Activated naive CD4-positive, alpha-beta T cell treated with anti-CD3 and anti-CD28 coated beads for 36 hours (primary cell): ENCODE data around the gene C2CD3. TPM values are rescaled to one million over a fixed set of nuclear protein-coding genes. Genes with fewer than 3 reads are reported as not detected.
"Not testable (repeated sequence)": the region's sequence is repeated elsewhere in the genome, so short reads cannot be mapped to it uniquely, and the experiment has no call there.

Source experiments
- CTCF ChIA-PET: fragments of 350-600 bp; sonication (Branson Sonifier 250); formaldehyde crosslinking; loops from one replicate; lab custom pipeline; 2021; ENCODE audit warnings: antibody characterized with exemption; lab: Charles Lee
- DNase-seq: peaks from one replicate; pipeline ENCODE4 v3.0.0-alpha.2; 2020
- H3K27ac Mint-ChIP-seq: one replicate; pipeline ENCODE4 v1.8.0; 2021; ENCODE audit warnings: mild to moderate bottlenecking, mixed read lengths
- H3K27me3 Mint-ChIP-seq: one replicate; pipeline ENCODE4 v1.8.0; 2021; ENCODE audit warnings: low read depth, mixed read lengths
- H3K36me3 Mint-ChIP-seq: one replicate; pipeline ENCODE4 v1.8.0; 2021; ENCODE audit warnings: low read depth, mixed read lengths
- H3K4me1 Mint-ChIP-seq: one replicate; pipeline ENCODE4 v1.8.0; 2021; ENCODE audit warnings: low read depth, mixed read lengths
- H3K4me3 Mint-ChIP-seq: one replicate; pipeline ENCODE4 v1.8.0; 2021; ENCODE audit warnings: mild to moderate bottlenecking, moderate library complexity, mixed read lengths
- H3K9me3 Mint-ChIP-seq: one replicate; pipeline ENCODE4 v1.8.0; 2021; ENCODE audit warnings: mixed read lengths
- intact Hi-C: fragments of 100-400 bp; cut with micrococcal nuclease; formaldehyde crosslinking; loops from one replicate; pipeline ENCODE4 v1.15.1; 2023
- total RNA-seq, 2 experiments: library from RNA; stranded (reverse); gene quantifications; one replicate each; pipeline ENCODE4 v1.2.3, GENCODE V29; 2021

C2CD3 gene
- total RNA-seq, 2 experiments from 2014 or later: 21.3 to 23.1 TPM

DNA sequence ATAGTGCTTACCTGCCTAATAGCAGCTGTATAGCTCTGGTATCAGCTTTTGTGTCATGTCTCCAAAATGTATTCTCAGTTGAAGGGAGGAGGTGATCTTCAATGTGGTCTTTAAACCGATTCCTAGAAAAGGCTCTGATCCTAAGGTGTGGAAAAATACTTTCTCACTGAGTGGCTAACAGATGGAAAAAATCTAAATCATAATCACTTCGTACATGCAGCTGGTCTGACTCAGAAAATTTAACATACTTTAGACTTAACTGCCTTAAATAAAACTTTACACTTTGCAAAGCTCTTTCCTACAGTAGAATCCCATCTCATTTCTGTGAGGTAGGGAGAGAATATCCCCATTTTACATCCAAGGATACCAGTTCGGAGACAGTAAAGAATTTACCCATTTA is 38.0 kb downstream of the C2CD3 start:
- Mint-ChIP-seq H3K9me3 (no peaks in the 10 kb centered on the region), H3K4me3 (no peak overlapping the region), H3K4me1 (no peaks in the 10 kb centered on the region), H3K27ac (no peak overlapping the region), H3K27me3 (no peaks in the 10 kb centered on the region), H3K36me3 (peaks cover 37% of the 10 kb centered on the region)
- intact Hi-C loops: no loop called here
- CTCF ChIA-PET: no interaction called here
- DNase-seq: no peak

DNA sequence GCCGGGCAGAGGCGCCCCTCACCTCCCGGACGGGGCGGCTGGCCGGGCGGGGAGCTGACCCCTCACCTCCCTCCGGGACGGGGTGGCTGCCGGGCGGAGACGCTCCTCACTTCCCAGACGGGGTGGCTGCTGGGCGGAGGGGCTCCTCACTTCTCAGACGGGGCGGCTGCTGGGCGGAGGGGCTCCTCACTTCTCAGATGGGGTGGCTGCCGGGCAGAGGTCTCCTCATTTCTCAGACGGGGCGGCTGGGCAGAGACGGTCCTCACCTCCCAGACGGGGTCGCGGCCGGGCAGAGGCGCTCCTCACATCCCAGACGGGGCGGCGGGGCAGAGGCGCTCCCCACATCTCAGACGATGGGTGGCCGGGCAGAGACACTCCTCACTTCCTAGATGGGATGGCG is 41.7 kb downstream of the C2CD3 start:
- CTCF ChIA-PET, H3K27ac Mint-ChIP-seq, H3K4me3 Mint-ChIP-seq, H3K4me1 Mint-ChIP-seq, H3K27me3 Mint-ChIP-seq, H3K9me3 Mint-ChIP-seq, DNase-seq, intact Hi-C loops: not testable (repeated sequence)
- H3K36me3 Mint-ChIP-seq: peaks cover 30% of the 10 kb centered on the region

DNA sequence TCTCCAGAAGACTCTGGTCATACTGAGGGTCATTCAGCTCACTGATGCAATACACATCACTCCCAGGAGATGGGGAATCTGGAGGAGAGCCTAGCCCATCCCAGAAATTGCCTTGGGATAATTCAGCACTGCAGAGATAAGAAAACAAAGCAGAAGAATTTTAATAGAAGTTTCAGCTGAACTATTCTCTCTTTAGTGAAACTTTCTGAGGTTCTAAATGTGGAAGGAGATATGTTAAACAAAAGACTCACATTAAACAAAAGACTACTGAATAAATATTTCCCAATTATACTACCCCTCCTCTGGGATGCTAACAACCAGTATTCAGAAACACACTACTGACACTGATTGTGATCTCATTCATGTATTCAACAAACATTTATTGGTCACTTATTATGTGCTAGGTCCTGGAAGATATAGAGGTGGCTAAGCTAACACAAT is 47.8 kb downstream of the C2CD3 start:
- Mint-ChIP-seq H3K27me3 (no peaks in the 10 kb centered on the region), H3K4me3 (no peak overlapping the region), H3K9me3 (no peaks in the 10 kb centered on the region), H3K27ac (no peak overlapping the region), H3K36me3 (peaks cover 20% of the 10 kb centered on the region), H3K4me1 (no peaks in the 10 kb centered on the region)
- no peak for DNase-seq
- intact Hi-C loops: no loop called here
- CTCF ChIA-PET: no interaction called here

DNA sequence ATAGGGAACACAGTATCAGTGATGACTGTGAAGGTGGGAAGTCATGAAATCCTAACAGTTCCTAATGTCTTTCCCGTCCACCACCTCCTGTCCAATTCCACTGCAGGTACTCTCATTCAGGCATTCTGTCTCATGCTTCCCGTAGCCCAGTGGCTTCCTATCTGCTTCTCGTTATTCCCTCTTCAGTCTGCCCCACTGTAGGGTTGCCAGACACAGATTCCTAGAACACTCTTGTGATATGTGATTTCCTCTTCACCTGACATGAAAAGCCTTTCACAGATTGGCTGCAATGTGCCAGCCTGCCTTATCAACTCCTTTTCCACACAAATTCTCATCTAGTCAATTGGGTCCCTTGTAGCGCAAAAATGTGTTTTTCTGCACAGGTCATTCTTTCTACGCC is 49.0 kb downstream of the C2CD3 start:
- DNase-seq: no peak
- CTCF ChIA-PET: no interaction called here
- Mint-ChIP-seq H3K27me3 (no peaks in the 10 kb centered on the region), H3K27ac (no peak overlapping the region), H3K9me3 (no peaks in the 10 kb centered on the region), H3K36me3 (peaks cover 25% of the 10 kb centered on the region), H3K4me1 (no peaks in the 10 kb centered on the region), H3K4me3 (no peak overlapping the region)
- intact Hi-C loops: no loop called here

DNA sequence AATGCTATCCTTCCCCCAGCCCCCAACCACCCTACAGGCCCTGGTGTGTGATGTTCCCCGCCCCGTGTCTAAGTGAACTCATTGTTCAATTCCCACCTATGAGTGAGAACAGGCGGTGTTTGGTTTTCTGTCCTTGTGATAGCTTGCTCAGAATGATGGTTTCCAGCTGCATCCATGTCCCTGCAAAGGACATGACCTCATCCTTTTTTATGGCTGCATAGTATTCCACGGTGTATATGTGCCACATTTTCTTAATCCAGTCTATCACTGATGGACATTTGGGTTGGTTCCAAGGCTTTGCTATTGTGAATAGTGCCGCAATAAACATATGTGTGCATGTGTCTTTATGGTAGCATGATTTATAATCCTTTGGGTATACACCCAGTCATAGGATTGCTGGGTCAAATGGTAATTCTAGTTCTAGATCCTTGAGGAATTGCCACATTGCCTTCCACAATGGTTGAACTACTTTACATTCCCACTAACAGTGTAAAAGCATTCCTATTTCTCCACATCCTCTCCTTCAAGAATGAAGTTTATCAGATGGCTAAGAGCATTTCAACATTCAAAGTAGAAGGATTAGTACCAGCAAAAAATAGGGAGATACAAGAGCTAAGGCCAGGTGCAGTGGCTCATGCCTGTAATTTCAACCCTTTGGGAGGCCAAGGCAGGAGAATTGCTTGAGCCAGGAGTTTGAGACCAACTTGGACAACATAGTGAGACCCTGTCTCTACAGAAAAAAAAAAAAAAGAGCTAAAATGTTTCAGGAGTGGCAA is 50.4 kb downstream of the C2CD3 start:
- H3K27ac Mint-ChIP-seq, H3K4me3 Mint-ChIP-seq, H3K4me1 Mint-ChIP-seq, intact Hi-C loops, H3K9me3 Mint-ChIP-seq, CTCF ChIA-PET, DNase-seq, H3K27me3 Mint-ChIP-seq: not testable (repeated sequence)
- H3K36me3 Mint-ChIP-seq: peaks cover 32% of the 10 kb centered on the region

DNA sequence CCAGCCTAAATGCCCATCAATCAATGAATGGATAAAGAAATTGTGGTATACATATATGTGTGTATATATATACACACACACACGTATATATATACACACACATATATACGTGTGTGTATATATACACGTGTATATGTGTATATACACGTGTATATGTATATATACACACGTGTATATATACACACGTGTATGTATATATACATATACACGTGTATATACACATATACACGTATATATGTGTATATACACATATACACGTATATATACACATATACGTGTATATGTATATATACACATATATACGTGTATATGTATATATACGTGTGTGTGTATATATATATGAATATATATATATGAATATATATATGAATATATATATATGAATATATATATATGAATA is 54.1 kb downstream of the C2CD3 start:
- no peak for DNase-seq
- no peaks in the 10 kb centered on the region for H3K4me1 Mint-ChIP-seq
- H3K27ac Mint-ChIP-seq: no peak overlapping the region
- no peaks in the 10 kb centered on the region for H3K27me3 Mint-ChIP-seq
- intact Hi-C loops: no loop called here
- H3K9me3 Mint-ChIP-seq: no peaks in the 10 kb centered on the region
- peaks cover 46% of the 10 kb centered on the region for H3K36me3 Mint-ChIP-seq
- H3K4me3 Mint-ChIP-seq: no peak overlapping the region
- CTCF ChIA-PET: no interaction called here

DNA sequence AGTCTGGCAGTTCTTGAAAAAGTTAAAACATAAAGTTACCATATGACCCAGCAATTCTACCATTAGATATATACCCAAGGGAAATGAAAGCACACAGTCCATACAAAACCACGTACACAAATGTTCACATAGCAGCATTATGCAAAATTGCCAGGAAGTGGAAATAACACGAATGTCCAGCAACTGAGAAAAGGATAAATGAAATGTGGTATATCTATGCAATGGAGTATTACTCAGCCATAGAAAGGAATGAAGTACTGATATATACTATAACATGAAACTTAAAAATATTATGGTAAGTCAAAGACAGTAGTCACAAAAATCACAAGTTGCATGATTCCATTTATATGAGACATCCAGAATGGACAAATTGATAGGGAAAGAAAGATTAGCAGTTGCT is 57.9 kb downstream of the C2CD3 start:
- H3K36me3 Mint-ChIP-seq: peaks cover 37% of the 10 kb centered on the region
- H3K27ac Mint-ChIP-seq: no peak overlapping the region
- CTCF ChIA-PET: no interaction called here
- H3K9me3 Mint-ChIP-seq: no peaks in the 10 kb centered on the region
- H3K4me3 Mint-ChIP-seq: no peak overlapping the region
- intact Hi-C loops: no loop called here
- H3K4me1 Mint-ChIP-seq: no peaks in the 10 kb centered on the region
- H3K27me3 Mint-ChIP-seq: no peaks in the 10 kb centered on the region
- no peak for DNase-seq

DNA sequence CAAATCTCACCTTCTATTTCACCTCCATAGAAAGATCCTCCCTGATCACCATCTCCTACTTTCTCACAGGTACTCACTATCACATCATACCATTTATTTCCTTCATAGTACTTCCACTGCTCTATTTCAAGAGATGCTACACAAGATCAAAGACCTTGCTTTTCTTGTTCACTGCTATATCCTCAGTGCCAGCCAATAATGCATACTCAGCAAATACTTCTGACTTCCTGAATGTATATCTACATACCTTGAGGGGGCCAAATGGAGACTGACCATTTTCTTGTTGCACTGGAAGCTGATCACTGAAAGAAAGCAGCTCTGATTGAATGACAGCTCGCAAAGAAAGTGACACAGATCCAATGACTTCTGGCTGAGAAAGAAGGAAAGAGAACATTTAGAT is 64.7 kb downstream of the C2CD3 start:
- H3K4me1 Mint-ChIP-seq: no peaks in the 10 kb centered on the region
- H3K4me3 Mint-ChIP-seq: no peak overlapping the region
- CTCF ChIA-PET: no interaction called here
- intact Hi-C loops: no loop called here
- no peaks in the 10 kb centered on the region for H3K27me3 Mint-ChIP-seq
- peaks cover 26% of the 10 kb centered on the region for H3K36me3 Mint-ChIP-seq
- DNase-seq: no peak
- no peak overlapping the region for H3K27ac Mint-ChIP-seq
- no peaks in the 10 kb centered on the region for H3K9me3 Mint-ChIP-seq

DNA sequence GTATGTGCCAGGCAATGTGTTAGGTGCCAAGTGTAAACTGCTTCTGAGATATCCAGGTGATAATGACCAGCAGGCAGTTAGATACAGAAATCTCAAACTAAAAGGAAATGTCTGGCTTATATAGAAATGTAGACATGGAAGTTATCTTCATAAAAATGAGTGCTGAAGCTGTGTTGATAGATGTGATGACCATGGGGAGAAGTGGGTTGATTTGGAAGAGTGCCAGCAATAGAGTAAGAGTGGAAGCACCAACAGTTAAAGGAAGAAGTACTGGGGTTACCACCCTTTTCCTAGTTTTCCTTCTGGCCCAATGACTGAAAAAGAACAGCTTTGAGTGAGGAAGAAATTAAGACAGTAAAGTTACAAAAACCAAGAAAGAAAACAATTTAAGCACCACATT is 68.5 kb downstream of the C2CD3 start:
- intact Hi-C loops: no loop called here
- no peak overlapping the region for H3K27ac Mint-ChIP-seq

DNA sequence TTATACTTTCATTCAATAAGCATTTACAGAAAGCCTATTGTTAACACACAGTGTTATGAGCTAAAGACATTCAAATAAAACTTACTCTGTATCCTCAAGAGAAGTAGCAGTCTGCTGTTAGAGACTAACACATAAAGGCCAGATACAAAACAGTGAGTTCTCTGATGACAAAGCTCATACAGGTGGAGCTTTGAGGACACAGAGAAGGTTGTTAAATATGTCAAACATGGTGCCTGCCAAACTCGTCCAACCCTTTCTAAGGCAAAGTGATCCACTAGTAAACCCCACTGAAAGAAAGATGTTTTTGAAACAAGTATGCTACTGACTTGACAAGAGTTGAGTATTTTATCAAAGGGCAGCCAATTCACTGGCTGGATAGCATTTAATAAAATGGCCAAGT is 70.1 kb downstream of the C2CD3 start:
- Mint-ChIP-seq H3K4me3 (no peak overlapping the region), H3K27me3 (no peaks in the 10 kb centered on the region), H3K4me1 (no peaks in the 10 kb centered on the region), H3K9me3 (no peaks in the 10 kb centered on the region), H3K36me3 (peaks cover 37% of the 10 kb centered on the region), H3K27ac (no peak overlapping the region)
- DNase-seq: no peak
- intact Hi-C loops: no loop called here
- CTCF ChIA-PET: no interaction called here

More for the DNA sequence above, 68.5 kb downstream of the C2CD3 start:
- Mint-ChIP-seq H3K4me3 (no peak overlapping the region), H3K27me3 (no peaks in the 10 kb centered on the region), H3K36me3 (peaks cover 40% of the 10 kb centered on the region), H3K4me1 (no peaks in the 10 kb centered on the region), H3K9me3 (no peaks in the 10 kb centered on the region)
- CTCF ChIA-PET: interaction anchor here (1.3 kb wide), 1 partner anchor 139 kb away, joined by 3 read pairs; no protein-coding TSS in a partner anchor
- no peak for DNase-seq

DNA sequence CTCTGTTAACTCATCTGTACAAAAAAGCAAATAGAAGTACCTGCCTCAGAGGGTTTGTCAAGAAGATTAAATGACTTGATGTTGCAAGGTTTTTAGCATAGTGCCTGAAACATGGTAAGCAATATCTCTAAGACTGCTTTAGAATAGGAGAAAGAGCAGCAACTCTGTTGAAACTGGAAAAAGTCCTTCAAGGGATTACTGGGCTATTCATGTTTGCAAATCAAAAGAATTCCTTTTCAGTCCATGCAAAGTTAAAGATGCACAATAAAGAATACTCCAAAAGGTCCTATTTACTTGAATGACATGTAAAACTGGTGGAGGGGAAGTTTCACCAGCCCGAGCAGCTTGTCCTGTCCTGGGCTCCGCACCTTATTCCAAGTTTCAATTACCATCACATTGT is 70.6 kb downstream of the C2CD3 start:
- H3K36me3 Mint-ChIP-seq: peaks cover 34% of the 10 kb centered on the region
- no peaks in the 10 kb centered on the region for H3K4me1 Mint-ChIP-seq
- intact Hi-C loops: no loop called here

DNA sequence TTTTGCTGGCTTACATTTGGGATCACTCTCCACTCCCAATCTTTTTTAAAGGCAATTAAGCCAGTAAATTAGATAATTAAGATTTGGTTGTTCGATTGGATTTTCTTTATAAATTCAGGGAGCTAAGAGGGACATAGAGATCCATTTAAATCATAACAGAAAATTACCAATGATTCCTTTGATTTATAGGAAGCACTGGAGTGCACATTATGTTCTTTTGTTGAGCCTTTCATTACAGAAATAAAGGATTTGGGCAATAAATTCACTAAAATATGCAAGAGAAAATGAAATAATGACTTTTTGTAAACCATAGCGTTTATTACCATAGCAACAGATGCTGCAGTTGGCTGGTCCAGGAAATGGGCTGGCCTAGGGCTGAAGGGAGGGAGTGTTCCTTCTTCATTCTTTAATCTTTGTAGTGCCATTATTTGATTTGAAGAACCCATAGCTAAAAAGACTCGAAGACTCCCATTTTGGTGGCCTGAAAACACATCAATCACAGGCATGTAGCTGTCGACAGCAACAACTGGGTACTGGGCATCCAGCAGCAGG is 73.0 kb downstream of the C2CD3 start:
- DNase-seq: no peak
- intact Hi-C loops: no loop called here
- Mint-ChIP-seq H3K36me3 (peaks cover 33% of the 10 kb centered on the region), H3K9me3 (no peaks in the 10 kb centered on the region), H3K27ac (no peak overlapping the region), H3K4me1 (no peaks in the 10 kb centered on the region), H3K4me3 (no peak overlapping the region), H3K27me3 (no peaks in the 10 kb centered on the region)
- CTCF ChIA-PET: no interaction called here

More for the DNA sequence above, 70.6 kb downstream of the C2CD3 start:
- Mint-ChIP-seq H3K27me3 (no peaks in the 10 kb centered on the region), H3K4me3 (no peak overlapping the region), H3K9me3 (no peaks in the 10 kb centered on the region), H3K27ac (no peak overlapping the region)
- no peak for DNase-seq
- CTCF ChIA-PET: no interaction called here

DNA sequence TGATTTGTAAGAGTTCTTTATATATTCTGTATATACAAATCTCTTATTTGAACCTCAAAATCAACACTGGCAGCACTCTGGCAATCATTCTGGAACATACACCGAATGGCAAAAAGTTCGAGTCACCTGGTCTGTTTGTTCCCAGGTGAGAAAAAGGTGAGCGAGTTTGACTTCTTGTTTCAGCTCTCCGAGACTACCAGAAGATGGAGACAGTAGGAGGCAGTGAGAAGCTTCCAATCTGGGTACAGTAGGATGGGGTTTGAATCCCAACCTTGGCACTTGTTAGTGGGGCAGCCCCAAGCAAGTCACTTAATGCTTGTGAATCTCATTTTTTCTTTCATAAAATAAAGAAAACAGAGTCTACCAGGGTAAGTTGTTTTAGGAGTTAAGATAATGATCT is 76.4 kb downstream of the C2CD3 start:
- Mint-ChIP-seq H3K4me1 (no peaks in the 10 kb centered on the region), H3K27ac (no peak overlapping the region), H3K9me3 (no peaks in the 10 kb centered on the region), H3K4me3 (no peak overlapping the region), H3K27me3 (no peaks in the 10 kb centered on the region), H3K36me3 (peaks cover 22% of the 10 kb centered on the region)
- CTCF ChIA-PET: no interaction called here
- intact Hi-C loops: no loop called here
- DNase-seq: no peak
